Stimulated activated CD4-positive, alpha-beta T cell treated with anti-CD3 and anti-CD28 coated beads, Interleukin-1b, Interleukin-23, amount 100 ng/mL, for 4 hours (primary cell): ENCODE results near the gene AAK1.

Experiments
- DNase-seq, 2 donors: peaks; one replicate each; pipeline ENCODE4 v3.0.0-alpha.2; 2020; ENCODE audit warnings: low read depth in 2 of 2

AAK1 gene

GRCh38 chr2:69539549-69539908 lies 104.0 kb downstream of the AAK1 start:
- no peak for DNase-seq

- no peak for DNase-seq
Observed at GRCh38 chr2:69538872-69539548, 104.5 kb downstream of the AAK1 start.

- no peak for DNase-seq
Observed at GRCh38 chr2:69538249-69538648, 105.3 kb downstream of the AAK1 start.

GRCh38 chr2:69535817-69536241 lies 107.7 kb downstream of the AAK1 start:
- DNase-seq, result no peak

- DNase-seq, result no peak
Observed at GRCh38 chr2:69531186-69531585, 112.4 kb downstream of the AAK1 start.

GRCh38 chr2:69529480-69529879 lies 114.1 kb downstream of the AAK1 start:
- no peak for DNase-seq

DNA sequence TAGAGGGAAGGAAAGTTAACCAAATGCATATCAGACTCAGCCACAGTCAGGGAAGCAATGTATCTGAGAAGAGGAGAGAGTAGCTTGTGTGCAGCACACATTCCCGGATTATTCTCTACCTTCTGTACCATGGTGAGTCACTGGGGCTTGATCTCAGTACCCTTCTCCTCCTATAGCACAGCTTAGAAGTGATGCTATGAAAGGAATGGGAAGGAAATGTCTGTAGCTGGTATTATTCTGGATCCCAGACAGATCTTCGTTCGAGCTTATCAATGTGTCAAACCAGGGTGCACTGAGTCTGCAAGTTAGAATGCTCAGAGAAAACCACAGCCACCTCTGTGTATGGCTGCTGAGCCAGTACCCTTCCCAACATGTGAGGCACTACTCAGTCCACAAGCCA lies 118.3 kb downstream of the AAK1 start:
- no peak for DNase-seq

GRCh38 chr2:69524799-69525198 lies 118.7 kb downstream of the AAK1 start:
- no peak for DNase-seq

DNA sequence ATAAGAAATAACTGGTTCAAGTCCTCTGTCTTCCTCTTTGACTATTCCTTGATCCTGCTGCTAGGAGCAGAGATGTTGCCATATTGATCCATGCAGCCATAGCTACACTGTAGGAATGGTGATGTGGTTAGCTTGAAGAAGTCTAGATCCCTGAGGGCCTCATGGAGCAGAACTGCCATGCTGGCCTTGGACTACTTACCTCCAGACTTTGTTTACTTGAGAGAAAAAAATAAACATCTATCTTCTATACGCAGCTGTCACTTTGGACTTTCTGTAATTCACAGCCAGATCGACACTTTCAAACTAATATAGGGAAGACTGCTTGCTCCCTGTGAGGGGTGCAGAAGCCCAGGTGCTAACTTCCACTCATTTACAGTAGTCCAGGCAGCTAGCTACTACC lies 121.8 kb downstream of the AAK1 start:
- no peak for DNase-seq

DNA sequence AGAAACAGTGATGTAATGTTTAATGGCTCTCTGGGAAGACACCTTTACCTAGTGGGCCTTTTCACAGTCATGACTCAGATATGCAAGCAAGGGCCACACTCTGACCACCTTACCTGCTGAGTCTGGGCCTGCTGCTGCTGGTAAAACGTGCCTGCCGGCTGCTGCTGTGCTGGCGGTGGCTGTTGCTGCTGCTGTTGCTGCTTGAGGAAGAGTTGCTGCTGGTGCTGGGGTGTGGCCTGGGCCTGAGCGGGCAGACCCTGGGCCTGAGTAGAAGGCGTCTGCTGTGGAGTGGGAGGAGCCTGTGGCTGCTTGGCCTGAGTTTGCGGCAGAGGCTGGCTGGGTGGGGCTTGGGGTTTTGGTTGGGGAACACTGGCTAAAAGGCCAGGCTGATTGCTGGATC lies 124.7 kb downstream of the AAK1 start:
- no peak for DNase-seq

DNA sequence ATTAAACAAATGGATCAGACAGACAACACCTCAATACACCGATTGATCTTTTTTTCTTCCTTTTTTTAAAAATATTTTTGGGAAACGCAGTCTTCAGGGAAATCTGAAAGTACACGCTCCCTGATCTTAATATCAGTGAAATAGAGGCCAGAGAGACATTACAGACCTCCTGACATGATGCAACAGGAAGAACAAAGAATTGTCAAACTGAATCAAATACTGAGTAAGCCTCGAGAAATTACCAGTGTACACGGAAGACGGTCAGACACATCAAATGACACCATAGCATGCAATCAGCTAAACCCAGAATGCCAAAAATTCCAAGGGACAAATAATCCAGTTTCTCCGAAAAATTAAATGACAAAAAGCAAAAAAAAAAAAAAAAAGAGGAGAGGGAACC lies 126.1 kb downstream of the AAK1 start:
- DNase-seq, result no peak

- DNase-seq, result no peak
Observed at GRCh38 chr2:69514819-69515218, 128.7 kb downstream of the AAK1 start.

DNA sequence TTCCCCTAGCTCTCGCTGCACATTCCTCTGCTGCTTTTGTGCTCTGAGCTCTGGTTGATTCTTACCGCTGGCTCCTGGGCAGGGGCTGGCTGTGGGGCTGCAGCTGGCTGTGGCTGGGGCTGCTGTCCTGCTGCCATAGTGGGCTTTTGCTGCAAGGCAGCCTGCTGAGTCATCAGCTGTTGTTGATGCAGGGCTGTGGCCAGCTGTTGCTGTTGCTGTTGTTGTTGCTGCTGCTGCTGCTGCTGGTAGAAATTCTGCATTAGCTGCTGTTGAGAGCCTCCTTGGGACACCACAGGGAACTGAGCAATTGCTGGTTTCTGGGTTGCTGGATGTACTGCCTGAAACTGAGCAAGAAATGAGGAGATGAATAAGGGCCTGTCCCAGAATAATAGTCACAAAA lies 129.1 kb downstream of the AAK1 start:
- no peak for DNase-seq

DNA sequence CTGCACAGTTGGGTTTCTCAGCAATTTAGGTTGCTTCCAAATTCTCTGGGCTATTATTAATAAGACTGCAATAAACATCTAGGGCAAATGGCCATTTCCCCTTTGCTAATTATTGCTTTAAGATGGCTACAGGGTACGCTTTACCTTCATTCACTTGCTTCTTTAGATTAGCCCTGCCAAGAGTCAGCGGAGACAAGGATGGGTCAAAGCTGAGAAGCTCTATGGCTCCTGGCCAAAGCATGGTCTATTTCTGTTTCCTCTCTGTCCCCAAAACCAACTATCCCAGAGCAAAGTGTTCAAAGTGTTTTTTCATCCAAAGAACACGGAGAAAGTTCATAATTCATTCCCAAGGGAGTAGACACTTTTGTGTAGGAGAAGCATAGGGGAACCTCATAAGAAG lies 131.1 kb downstream of the AAK1 start:
- no peak for DNase-seq

DNA sequence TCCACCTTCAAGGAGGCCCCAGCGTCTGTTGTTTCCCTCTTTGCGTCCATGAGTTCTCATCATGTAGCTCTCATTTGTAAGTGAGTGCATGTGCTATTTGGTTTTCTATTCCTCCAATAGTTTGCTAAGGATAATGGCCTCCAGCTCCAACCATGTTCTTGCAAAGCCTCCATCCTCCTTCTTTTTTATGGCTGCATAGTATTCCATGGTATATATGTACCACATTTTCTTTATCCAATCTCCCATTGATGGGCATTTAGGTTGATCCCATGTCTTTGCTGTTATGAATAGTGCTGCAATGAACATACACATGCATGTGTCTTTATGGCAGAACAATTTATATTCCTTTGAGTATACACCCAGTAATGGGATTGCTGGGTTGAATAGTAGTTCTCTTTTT lies 133.3 kb downstream of the AAK1 start:
- no peak for DNase-seq

GRCh38 chr2:69509750-69510140 lies 133.8 kb downstream of the AAK1 start:
- no peak for DNase-seq

DNA sequence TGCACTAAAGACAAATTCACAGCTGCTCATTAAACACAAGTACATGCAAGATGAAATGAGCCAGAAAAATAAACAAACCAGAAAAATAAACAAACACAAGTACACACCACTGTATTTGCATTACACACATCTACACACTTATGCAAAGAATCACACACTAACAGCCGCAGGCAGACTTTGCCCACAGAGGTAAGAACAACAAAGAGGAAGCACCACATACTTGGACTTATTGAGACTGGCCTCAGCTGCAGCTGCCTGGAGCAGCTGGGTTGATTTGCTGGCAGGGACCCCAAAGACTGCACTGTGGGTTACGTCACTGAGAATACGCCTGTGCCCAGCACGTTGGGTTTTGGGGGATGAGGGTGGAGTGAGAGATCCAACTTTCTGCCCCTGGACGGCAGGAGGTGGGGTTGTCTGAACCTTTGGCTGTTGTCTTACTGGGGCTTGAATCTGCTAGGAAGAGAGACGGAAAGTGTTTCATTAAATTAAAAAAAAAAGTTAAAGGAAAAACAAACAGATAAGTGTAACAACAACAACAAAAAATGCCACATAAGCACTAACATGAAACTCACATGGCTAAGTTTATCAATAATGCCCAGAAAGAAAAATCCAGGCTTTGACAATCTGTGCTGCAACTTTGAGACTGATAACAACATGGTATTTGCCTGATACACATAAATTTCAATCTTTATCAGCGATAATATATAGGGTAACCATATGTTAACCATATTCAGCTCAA lies 134.4 kb downstream of the AAK1 start:
- DNase-seq, result no peak

- DNase-seq, result no peak
Observed at GRCh38 chr2:69505710-69506109, 137.8 kb downstream of the AAK1 start.

- no peak for DNase-seq
Observed at GRCh38 chr2:69501301-69501700, 142.2 kb downstream of the AAK1 start.

- DNase-seq, result no peak
Observed at GRCh38 chr2:69499966-69500365, 143.6 kb downstream of the AAK1 start.

- DNase-seq, result no peak
Observed at GRCh38 chr2:69499242-69499641, 144.3 kb downstream of the AAK1 start.

- DNase-seq, result no peak
Observed at GRCh38 chr2:69495861-69496260, 147.7 kb downstream of the AAK1 start.

DNA sequence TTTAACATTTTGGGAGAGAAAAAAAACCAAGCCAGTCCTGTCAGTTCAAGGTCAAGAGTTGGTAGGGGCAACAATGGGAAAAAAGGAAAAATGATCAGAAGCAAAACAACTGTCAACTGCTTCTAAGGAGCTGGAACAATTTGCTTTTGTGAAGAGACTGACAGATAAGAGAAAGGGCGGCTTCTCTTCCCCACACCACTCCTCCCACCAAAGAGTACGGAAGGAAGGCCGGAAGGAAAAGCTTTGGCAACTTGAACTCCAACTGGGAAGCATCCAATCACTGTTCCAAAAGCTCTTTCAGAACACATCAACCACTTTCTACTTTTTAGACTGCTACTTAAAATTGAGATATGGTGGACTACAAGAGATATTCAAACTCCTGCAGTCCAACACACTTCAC lies 148.5 kb downstream of the AAK1 start:
- DNase-seq, result no peak

DNA sequence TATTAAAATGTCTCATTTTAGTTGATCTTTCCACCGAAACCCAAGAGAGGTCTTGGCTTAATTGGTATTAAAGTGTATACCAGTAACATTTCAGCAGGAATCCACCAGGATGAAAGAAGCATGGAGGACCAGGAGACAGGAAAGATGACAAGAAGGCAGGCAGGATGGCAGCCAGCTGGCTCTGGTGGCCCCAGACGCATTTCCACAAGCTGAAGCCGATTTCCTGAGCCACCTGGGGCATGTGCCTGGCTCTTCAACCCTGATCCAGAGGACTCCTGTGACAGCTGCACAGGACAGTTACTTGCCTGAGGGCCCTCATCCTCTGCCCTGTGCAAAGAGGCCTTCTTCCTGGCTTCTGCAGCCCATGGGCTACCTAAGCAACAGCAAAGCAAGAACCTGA lies 149.4 kb downstream of the AAK1 start:
- no peak for DNase-seq
